ENCODE results near the gene TBX1. TPM values are rescaled to one million over a fixed set of nuclear protein-coding genes. Genes with fewer than 3 reads are reported as not detected.

The TBX1 gene
- total RNA-seq, 1 experiment from 2014 or later: not detected

GRCh38 chr22:19770349-19771220 lies 10.0 kb downstream of the TBX1 start:
- CTCF ChIA-PET: interaction anchor here (0.5 kb wide), 1 partner anchor 153 kb away, joined by 3 read pairs; no protein-coding TSS in a partner anchor
- TF ChIP-seq CTCF (IDR thresholded peaks at IDR 0.05; ENCODE audit: unreplicated experiment): no peak
- no peak overlapping the region for H3K4me3 Mint-ChIP-seq (ENCODE audit: low read depth, unreplicated experiment)

GRCh38 chr22:19772422-19772672 lies 11.8 kb downstream of the TBX1 start:
- H3K27me3 Mint-ChIP-seq (ENCODE audit: unreplicated experiment): peaks cover 72% of the 10 kb centered on the region

More at GRCh38 chr22:19770349-19771220, 10.0 kb downstream of the TBX1 start:
- no peak for DNase-seq
- intact Hi-C loops (cut with micrococcal nuclease; ENCODE audit: unreplicated experiment): no loop called here
- no peaks in the 10 kb centered on the region for H3K9me3 Mint-ChIP-seq (ENCODE audit: low read depth, unreplicated experiment)
- peaks cover 78% of the 10 kb centered on the region for H3K27me3 Mint-ChIP-seq (ENCODE audit: unreplicated experiment)
- no TSS peak for BruUV-seq (replicated peaks)
- no peak overlapping the region for H3K27ac Mint-ChIP-seq (ENCODE audit: unreplicated experiment)
- H3K4me1 Mint-ChIP-seq (ENCODE audit: low read depth, unreplicated experiment): no peaks in the 10 kb centered on the region
- no peaks in the 10 kb centered on the region for H3K36me3 Mint-ChIP-seq (ENCODE audit: insufficient read depth, unreplicated experiment)

GRCh38 chr22:19772673-19773469 lies 12.3 kb downstream of the TBX1 start:
- no peak overlapping the region for H3K27ac Mint-ChIP-seq (ENCODE audit: unreplicated experiment)
- H3K36me3 Mint-ChIP-seq (ENCODE audit: insufficient read depth, unreplicated experiment): no peaks in the 10 kb centered on the region
- H3K4me1 Mint-ChIP-seq (ENCODE audit: low read depth, unreplicated experiment): no peaks in the 10 kb centered on the region
- peaks cover 67% of the 10 kb centered on the region for H3K27me3 Mint-ChIP-seq (ENCODE audit: unreplicated experiment)
- CTCF ChIA-PET: interaction anchor here (1.2 to 1.5 kb wide), 2 partner anchors 8 to 16 kb away, joined by 3 read pairs; no protein-coding TSS in a partner anchor
- H3K4me3 Mint-ChIP-seq (ENCODE audit: low read depth, unreplicated experiment): no peak overlapping the region
- BruUV-seq (replicated peaks): no TSS peak
- H3K9me3 Mint-ChIP-seq (ENCODE audit: low read depth, unreplicated experiment): no peaks in the 10 kb centered on the region
- no peak for TF ChIP-seq CTCF (IDR thresholded peaks at IDR 0.05; ENCODE audit: unreplicated experiment)
- no peak for DNase-seq
- intact Hi-C loops (cut with micrococcal nuclease; ENCODE audit: unreplicated experiment): no loop called here

More at GRCh38 chr22:19772422-19772672, 11.8 kb downstream of the TBX1 start:
- no peak for TF ChIP-seq CTCF (IDR thresholded peaks at IDR 0.05; ENCODE audit: unreplicated experiment)
- Mint-ChIP-seq H3K27ac (ENCODE audit: unreplicated experiment) (no peak overlapping the region), H3K4me3 (ENCODE audit: low read depth, unreplicated experiment) (no peak overlapping the region), H3K36me3 (ENCODE audit: insufficient read depth, unreplicated experiment) (no peaks in the 10 kb centered on the region), H3K4me1 (ENCODE audit: low read depth, unreplicated experiment) (no peaks in the 10 kb centered on the region), H3K9me3 (ENCODE audit: low read depth, unreplicated experiment) (no peaks in the 10 kb centered on the region)
- DNase-seq: no peak
- intact Hi-C loops (cut with micrococcal nuclease; ENCODE audit: unreplicated experiment): no loop called here
- BruUV-seq (replicated peaks): no TSS peak
- CTCF ChIA-PET: interaction anchor here (1.5 kb wide), 1 partner anchor 16 kb away, joined by 3 read pairs; no protein-coding TSS in a partner anchor

GRCh38 chr22:19773470-19774040 lies 13.0 kb downstream of the TBX1 start:
- Mint-ChIP-seq H3K4me1 (ENCODE audit: low read depth, unreplicated experiment) (no peaks in the 10 kb centered on the region), H3K4me3 (ENCODE audit: low read depth, unreplicated experiment) (no peak overlapping the region), H3K27ac (ENCODE audit: unreplicated experiment) (no peak overlapping the region), H3K27me3 (ENCODE audit: unreplicated experiment) (peaks cover 64% of the 10 kb centered on the region), H3K9me3 (ENCODE audit: low read depth, unreplicated experiment) (no peaks in the 10 kb centered on the region), H3K36me3 (ENCODE audit: insufficient read depth, unreplicated experiment) (no peaks in the 10 kb centered on the region)
- DNase-seq: no peak
- intact Hi-C loops (cut with micrococcal nuclease; ENCODE audit: unreplicated experiment): no loop called here
- TF ChIP-seq CTCF (IDR thresholded peaks at IDR 0.05; ENCODE audit: unreplicated experiment): no peak
- no TSS peak for BruUV-seq (replicated peaks)
- CTCF ChIA-PET: interaction anchor here (1.2 to 1.5 kb wide), 2 partner anchors 9 to 17 kb away, joined by 3 read pairs; no protein-coding TSS in a partner anchor

Data from Calu3 (cell line).